HG03378 (cell line): ENCODE results near the gene NCAM2.
A peak's percentile ranks its signal among the peaks of the same experiment; 100 is the strongest.

Experiments
- ATAC-seq: cut with Tn5 transposase; IDR thresholded peaks from one replicate; pipeline ENCODE4 v1.9.1; 2021; ENCODE audit warnings: mild to moderate bottlenecking, moderate library complexity; ENCODE audit not compliant: unreplicated experiment

Gene NCAM2

DNA sequence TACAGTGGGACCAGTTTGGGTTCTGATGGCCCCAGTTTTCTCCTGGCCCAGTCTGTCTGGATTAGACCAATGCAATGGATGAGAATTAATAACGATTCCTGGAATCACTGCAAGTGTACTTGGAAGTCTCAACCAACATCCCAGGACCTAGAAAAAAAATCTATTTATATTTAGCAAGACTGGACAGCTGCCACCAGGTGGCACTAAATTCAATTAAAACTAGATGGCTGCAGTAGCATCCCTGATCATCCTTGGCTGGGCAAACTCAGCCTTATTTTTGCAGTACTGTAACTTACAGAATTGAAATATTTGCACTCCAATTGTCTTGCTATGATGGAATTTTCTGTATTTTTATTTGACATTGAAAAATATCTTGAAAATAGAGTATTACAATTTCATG, 165.7 kb downstream of the NCAM2 start:
- peak; percentile 72 for ATAC-seq

DNA sequence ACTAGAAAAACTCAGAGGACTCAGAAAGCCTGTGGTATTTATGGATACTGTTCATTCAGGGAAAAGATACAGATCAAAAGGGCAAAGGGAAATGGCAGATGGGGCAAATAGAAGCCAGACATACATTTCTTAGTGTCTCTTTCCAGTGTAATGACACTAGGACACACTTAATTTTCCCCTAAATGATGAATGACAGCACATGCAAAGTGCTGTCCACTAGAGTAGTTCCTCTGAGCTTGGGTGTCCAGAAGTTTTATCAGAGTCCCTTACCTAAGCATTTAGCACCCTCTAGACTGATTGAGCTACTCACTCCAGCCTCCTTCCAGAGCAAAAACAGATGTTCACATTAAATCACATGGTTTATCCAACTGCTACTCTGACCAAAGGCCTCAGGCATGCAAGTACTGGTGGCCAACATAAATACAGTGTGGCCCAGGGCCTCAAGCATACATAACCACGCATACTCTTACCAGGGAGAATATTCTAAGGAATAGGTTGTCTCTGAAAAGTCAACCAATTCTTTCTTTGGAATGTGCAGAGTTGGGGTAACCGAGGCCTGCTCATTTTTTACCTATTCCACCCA, 166.9 kb downstream of the NCAM2 start:
- no peak for ATAC-seq

GRCh38 chr21:21174676-21175075, 176.5 kb downstream of the NCAM2 start:
- ATAC-seq, result no peak

GRCh38 chr21:21175798-21176334, 177.7 kb downstream of the NCAM2 start:
- no peak for ATAC-seq

DNA sequence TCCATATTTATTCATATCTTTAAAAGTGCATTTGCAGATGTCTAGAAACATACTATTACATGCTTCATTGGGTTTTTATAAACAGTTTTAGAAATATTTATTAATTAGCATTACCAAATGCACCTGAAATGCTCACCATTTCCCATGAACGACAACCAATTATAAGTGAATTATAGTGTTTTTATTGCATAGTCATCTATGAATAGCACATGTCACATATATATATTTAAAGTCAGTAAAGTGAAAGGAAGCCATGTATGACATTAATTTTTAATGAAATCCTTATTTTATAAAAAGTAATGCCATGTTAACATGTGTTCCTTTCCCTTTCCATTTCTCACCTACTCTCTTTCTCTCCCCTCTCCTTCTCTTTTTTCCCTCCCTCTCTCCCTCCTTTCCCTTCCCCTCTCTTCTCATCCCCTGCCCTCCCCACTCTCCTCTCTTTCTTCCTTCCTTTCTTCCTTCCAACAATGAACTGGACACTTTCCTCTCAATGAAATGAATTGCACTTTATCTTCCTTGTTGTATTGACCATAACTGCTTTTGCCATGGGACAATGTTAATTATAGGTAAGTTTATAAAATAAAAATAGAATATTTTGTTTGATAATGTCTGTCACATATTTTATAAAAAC, 179.3 kb downstream of the NCAM2 start:
- no peak for ATAC-seq

GRCh38 chr21:21179619-21180298, 181.6 kb downstream of the NCAM2 start:
- no peak for ATAC-seq

- ATAC-seq, result no peak
Measured at GRCh38 chr21:21182401-21183010, 184.3 kb downstream of the NCAM2 start.

GRCh38 chr21:21183092-21183491, 184.9 kb downstream of the NCAM2 start:
- no peak for ATAC-seq

- no peak for ATAC-seq
Measured at GRCh38 chr21:21184771-21185528, 186.7 kb downstream of the NCAM2 start.

DNA sequence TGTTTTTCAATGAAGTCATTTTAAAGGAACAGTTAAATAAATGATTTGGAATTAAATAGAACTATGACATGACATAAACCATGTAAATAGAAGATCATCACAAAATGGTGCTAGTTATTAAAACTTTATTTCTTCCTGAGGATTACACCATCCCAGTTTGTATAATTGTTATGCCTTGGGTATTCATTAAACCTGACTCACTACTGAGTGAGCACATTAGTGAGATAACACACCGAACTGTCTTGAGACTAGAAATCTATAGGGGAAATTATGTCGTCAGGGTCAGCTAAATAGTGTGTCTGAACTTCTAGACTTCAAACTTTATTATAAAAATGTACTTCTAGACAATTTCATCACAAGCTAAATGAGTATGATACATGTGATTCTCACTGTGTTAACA, 189.4 kb downstream of the NCAM2 start:
- ATAC-seq, result no peak

DNA sequence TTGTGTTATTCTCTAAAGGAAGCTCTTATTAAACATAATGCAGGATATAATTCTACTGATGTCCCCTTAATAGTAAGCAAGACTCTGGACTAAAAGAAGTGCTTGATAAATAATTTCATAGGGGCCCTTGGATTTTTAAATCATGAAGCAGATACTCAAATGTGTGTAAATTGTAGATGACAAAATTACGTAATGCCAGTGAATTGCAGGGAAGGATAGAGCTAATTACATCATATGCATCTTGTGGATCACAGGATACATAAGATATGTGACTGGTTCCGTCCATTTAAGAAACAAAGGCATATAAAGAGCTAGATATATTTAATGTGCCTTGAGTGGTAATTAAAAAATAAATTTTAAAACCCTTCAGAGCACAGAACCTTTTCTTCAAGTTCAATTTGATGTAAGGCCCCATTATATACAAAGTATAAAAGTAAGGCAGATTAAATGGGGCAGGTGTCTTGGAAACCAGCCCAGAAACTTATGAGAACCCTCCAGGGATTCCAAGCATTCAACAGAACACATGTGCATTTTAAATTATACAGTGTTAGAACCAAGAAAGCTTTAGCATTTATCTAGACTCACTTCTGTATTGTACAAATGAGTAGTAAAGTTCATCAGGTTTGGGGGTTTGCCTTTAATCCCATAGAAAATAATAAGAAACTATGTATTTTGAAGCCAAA, 190.4 kb downstream of the NCAM2 start:
- ATAC-seq, result no peak

- ATAC-seq, result no peak
Measured at GRCh38 chr21:21195417-21195943, 197.3 kb downstream of the NCAM2 start.

DNA sequence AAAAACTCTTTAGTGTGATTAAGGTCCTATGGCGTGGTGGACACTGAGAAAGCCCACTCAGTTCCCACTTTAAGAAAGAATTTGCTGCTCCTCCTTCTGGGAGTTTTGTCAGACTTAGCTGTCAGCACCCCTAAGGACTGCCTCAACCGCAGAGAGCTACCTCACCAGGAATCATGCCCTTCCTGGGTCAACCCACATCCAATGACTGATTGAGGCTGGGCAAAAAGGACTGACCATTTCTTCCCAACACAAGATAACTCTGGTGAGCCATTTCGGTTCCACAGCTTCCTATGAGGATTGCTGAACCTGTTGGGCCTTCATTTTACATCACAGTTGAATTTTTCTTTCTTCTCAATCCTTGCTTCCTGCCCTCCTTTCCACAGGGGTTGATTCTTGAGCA, 197.9 kb downstream of the NCAM2 start:
- ATAC-seq, result no peak

- no peak for ATAC-seq
Measured at GRCh38 chr21:21196848-21197247, 198.6 kb downstream of the NCAM2 start.

DNA sequence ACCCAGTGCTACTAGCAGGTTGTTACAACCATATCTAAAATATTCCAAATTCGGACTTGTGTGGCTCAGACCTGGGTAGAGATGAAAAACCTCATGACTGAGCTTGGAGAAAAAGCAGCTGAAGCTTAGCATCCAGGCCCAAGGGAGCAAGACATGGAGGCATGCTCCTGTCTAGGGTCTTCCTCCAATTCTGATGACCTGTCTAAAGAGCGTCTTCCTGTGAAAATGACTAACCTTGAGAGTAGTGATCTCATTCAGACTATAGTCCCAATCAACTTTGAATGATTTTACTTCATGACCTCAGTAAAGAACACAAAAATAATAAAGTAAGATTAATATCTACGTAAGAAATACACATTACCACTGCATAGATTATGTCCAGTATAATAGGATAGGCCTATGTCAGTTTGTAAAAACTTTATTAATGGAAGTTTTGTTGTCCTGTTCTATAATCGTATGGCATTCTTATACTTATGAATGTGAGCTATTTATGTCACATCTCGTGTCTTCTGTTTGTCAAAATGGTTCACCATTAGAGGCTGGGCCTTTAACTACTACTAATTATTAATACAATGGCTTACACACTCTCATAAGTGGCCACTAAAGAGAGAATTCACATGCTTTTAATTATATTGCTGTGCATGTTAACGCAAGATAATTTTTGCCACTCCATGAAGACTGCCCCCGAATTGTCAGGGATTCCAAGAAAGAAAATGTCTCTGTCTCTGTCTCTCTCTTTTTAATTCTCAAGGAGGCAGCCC, 201.3 kb downstream of the NCAM2 start:
- no peak for ATAC-seq

- ATAC-seq, result no peak
Measured at GRCh38 chr21:21200103-21200938, 202.1 kb downstream of the NCAM2 start.

DNA sequence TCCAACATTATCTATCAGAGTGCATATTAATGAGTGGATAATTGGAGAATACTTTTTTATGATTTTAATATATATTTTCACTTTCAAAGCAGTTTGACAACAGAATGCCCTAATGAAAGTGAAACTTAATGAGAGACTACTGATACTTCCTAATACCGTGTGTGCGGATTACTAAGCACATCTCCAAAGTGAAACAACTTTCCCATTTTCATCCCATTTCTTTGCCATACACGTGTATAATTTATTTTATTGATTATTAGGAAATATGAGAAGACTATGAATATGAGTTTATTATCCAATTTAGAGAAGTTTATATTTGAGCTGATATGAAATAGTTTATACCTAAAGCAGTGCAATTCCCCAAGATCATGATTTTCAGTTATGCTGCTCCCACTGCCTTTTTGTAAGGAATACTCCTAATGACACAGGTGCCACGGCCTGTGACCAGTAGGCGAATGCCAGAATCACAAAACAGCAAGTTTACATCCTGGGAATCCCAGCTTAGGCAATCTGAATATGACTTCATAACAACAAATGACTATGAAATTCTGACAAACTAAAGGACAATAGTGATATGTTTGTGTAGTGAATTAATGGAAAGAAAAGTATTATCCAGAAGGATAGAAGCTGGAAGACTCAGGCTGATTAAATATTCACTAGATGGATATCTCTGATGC, 202.9 kb downstream of the NCAM2 start:
- ATAC-seq, result no peak

DNA sequence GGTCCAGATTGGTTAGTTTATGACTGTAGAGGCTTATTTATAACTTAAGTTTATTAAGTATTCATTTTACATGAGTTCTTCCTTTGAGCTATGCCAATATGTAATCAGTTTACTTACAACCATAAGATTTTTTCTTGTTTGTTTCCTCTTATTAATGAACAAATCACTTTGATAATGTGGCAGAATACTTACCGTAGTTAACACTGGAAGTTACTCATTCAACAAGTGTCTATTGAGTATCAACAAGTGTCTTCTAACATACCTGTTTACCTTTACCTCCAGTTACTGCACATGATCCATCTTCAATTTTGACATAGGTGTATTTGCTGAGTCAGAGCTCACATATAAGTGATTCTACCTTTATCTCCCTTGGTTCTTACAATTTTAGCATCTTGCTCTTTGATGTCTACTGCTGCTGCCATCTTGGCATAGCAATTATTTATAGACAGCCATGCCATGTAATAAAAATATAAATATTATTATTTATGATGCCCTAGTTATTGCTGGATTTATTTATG, 205.7 kb downstream of the NCAM2 start:
- no peak for ATAC-seq
